Stimulated activated CD8-positive, alpha-beta memory T cell treated with anti-CD3 and anti-CD28 coated beads, Interleukin-15, amount 100 ng/mL, for 48 hours (primary cell): Measurements from ENCODE around the gene PCCA.
"Not testable (repeated sequence)": the region's sequence is repeated elsewhere in the genome, so short reads cannot be mapped to it uniquely, and the experiment has no call there.

ENCODE experiments used
- DNase-seq, 2 donors: peaks; one replicate each; pipeline ENCODE4 v3.0.0-alpha.2; 2020; ENCODE audit warnings: low read depth in 2 of 2

PCCA gene

GRCh38 chr13:100244431-100244830 is 155.5 kb downstream of the PCCA start:
- DNase-seq = no peak

GRCh38 chr13:100245104-100245503 is 156.2 kb downstream of the PCCA start:
- DNase-seq = no peak

- no peak for DNase-seq
These were observed 159.0 kb downstream of the PCCA start for GRCh38 chr13:100247937-100248336.

- no peak for DNase-seq
These were observed 165.1 kb downstream of the PCCA start for GRCh38 chr13:100254002-100254401.

GRCh38 chr13:100262404-100262803 is 173.5 kb downstream of the PCCA start:
- DNase-seq = no peak

GRCh38 chr13:100266026-100266425 is 177.1 kb downstream of the PCCA start:
- no peak for DNase-seq

GRCh38 chr13:100269837-100270236 is 180.9 kb downstream of the PCCA start:
- DNase-seq = no peak

GRCh38 chr13:100273138-100273537 is 184.2 kb downstream of the PCCA start:
- DNase-seq = no peak

- no peak for DNase-seq
These were observed 184.7 kb downstream of the PCCA start for GRCh38 chr13:100273552-100273951.

- no peak for DNase-seq
These were observed 186.1 kb downstream of the PCCA start for GRCh38 chr13:100274942-100275506.

- DNase-seq = no peak
These were observed 186.9 kb downstream of the PCCA start for GRCh38 chr13:100275746-100276145.

GRCh38 chr13:100280681-100281080 is 191.8 kb downstream of the PCCA start:
- DNase-seq = no peak

- DNase-seq = not testable (repeated sequence)
These were observed 193.4 kb downstream of the PCCA start for GRCh38 chr13:100282306-100282705.

- no peak for DNase-seq
These were observed 201.4 kb downstream of the PCCA start for GRCh38 chr13:100290165-100290801.

GRCh38 chr13:100291624-100292023 is 202.7 kb downstream of the PCCA start:
- no peak for DNase-seq

GRCh38 chr13:100297413-100297812 is 208.5 kb downstream of the PCCA start:
- DNase-seq = no peak

GRCh38 chr13:100298116-100298681 is 209.3 kb downstream of the PCCA start:
- DNase-seq = no peak

- no peak for DNase-seq
These were observed 209.8 kb downstream of the PCCA start for GRCh38 chr13:100298691-100299090.

- no peak for DNase-seq
These were observed 211.3 kb downstream of the PCCA start for GRCh38 chr13:100300243-100300642.

GRCh38 chr13:100300708-100301107 is 211.8 kb downstream of the PCCA start:
- no peak for DNase-seq

- no peak for DNase-seq
These were observed 212.5 kb downstream of the PCCA start for GRCh38 chr13:100301418-100301817.

- no peak for DNase-seq
These were observed 213.5 kb downstream of the PCCA start for GRCh38 chr13:100302391-100302790.

GRCh38 chr13:100304229-100304628 is 215.3 kb downstream of the PCCA start:
- no peak for DNase-seq

GRCh38 chr13:100305398-100305797 is 216.5 kb downstream of the PCCA start:
- DNase-seq = no peak
